Naive thymus-derived CD4-positive, alpha-beta T cell (primary cell): Measurements from ENCODE around the gene RUBCN. TPM values are rescaled to one million over a fixed set of nuclear protein-coding genes. Genes with fewer than 3 reads are reported as not detected.

Source experiments
- ATAC-seq: fragments of 150-1000 bp; cut with Tn5 transposase; 2 replicates; pipeline ENCODE4 v1.10.0; 2021; ENCODE audit warnings: mild to moderate bottlenecking, moderate library complexity
- CTCF ChIA-PET: fragments of 350-600 bp; sonication (Branson Sonifier 250); formaldehyde crosslinking; loops from one replicate; lab custom pipeline; 2021; ENCODE audit warnings: antibody characterized with exemption; lab: Charles Lee
- POLR2A ChIA-PET: fragments of 350-600 bp; sonication (Branson Sonifier 250); formaldehyde crosslinking; loops from one replicate; lab custom pipeline; 2021; ENCODE audit warnings: antibody characterized with exemption, inconsistent platforms; lab: Charles Lee
- DNase-seq, 9 donors: peaks; one replicate each; pipeline versions ENCODE4 v3.0.0 to v3.0.0-alpha.2; 2020 to 2022; ENCODE audit warnings: mixed read lengths in 1 of 9
- H3K27ac ChIP-seq: one replicate; pipeline ENCODE4 v1.7.0; 2013; ENCODE audit warnings: mild to moderate bottlenecking, low read depth, low read length, moderate library complexity
- H3K27me3 ChIP-seq, 2 donors: one replicate each; pipeline ENCODE4 v1.7.0; 2013; ENCODE audit warnings: low read length in 2 of 2, mild to moderate bottlenecking in 2 of 2, moderate library complexity in 2 of 2; ENCODE audit not compliant: control insufficient read depth in 2 of 2, insufficient read depth in 2 of 2
- H3K36me3 ChIP-seq, 3 experiments: 1 replicate in 2 of 3; 2 replicates in 1 of 3; pipeline ENCODE4 v1.7.0; 2013; ENCODE audit warnings: low read length in 3 of 3, mild to moderate bottlenecking in 3 of 3, moderate library complexity in 1 of 3; ENCODE audit not compliant: insufficient read depth in 3 of 3, control insufficient read depth in 2 of 3
- H3K4me1 ChIP-seq, 2 donors: one replicate each; pipeline ENCODE4 v1.7.0; 2013; ENCODE audit warnings: low read length in 2 of 2, mild to moderate bottlenecking in 2 of 2, moderate library complexity in 1 of 2; ENCODE audit not compliant: control insufficient read depth in 2 of 2, insufficient read depth in 2 of 2
- H3K4me3 ChIP-seq: 2 replicates; pipeline ENCODE4 v1.7.0; 2013; ENCODE audit warnings: mild to moderate bottlenecking, low read length
- H3K9me3 ChIP-seq, 3 experiments: 1 replicate in 2 of 3; 2 replicates in 1 of 3; pipeline ENCODE4 v1.7.0; 2013; ENCODE audit warnings: low read length in 3 of 3; ENCODE audit not compliant: control insufficient read depth in 2 of 3
- H3K27ac Mint-ChIP-seq, 9 donors: one replicate each; pipeline ENCODE4 v1.8.0; 2020 to 2022; ENCODE audit warnings: mixed read lengths in 9 of 9, mild to moderate bottlenecking in 8 of 9, moderate library complexity in 5 of 9, inconsistent platforms in 2 of 9
- H3K27me3 Mint-ChIP-seq, 5 donors: one replicate each; pipeline ENCODE4 v1.8.0; 2021 to 2022; ENCODE audit warnings: mixed read lengths in 5 of 5, mild to moderate bottlenecking in 1 of 5
- H3K36me3 Mint-ChIP-seq, 5 donors: one replicate each; pipeline ENCODE4 v1.8.0; 2020 to 2022; ENCODE audit warnings: mixed read lengths in 5 of 5, mild to moderate bottlenecking in 3 of 5, inconsistent platforms in 1 of 5
- H3K4me1 Mint-ChIP-seq, 7 donors: one replicate each; pipeline ENCODE4 v1.8.0; 2020 to 2022; ENCODE audit warnings: mixed read lengths in 7 of 7, mild to moderate bottlenecking in 3 of 7, inconsistent platforms in 1 of 7
- H3K4me3 Mint-ChIP-seq, 10 donors: one replicate each; pipeline ENCODE4 v1.8.0; 2020 to 2022; ENCODE audit warnings: mild to moderate bottlenecking in 10 of 10, mixed read lengths in 10 of 10, moderate library complexity in 6 of 10, inconsistent platforms in 2 of 10
- H3K9me3 Mint-ChIP-seq, 11 donors: one replicate each; pipeline ENCODE4 v1.8.0; 2020 to 2022; ENCODE audit warnings: mixed read lengths in 11 of 11, mild to moderate bottlenecking in 4 of 11, inconsistent platforms in 1 of 11, moderate library complexity in 1 of 11
- intact Hi-C, 2 donors: fragments of 100-400 bp; cut with micrococcal nuclease; formaldehyde crosslinking; loops; one replicate each; pipeline ENCODE4 v1.15.1; 2023
- polyA plus RNA-seq, 2 donors: library from polyadenylated mRNA; unstranded; fragments of 300-500 nt; fragmentation: Illumina TruSeq; gene quantifications; one replicate each; pipeline ENCODE4 v1.2.3, GENCODE V29; 2021
- total RNA-seq, 6 experiments: library from RNA in 5 of 6; stranded (reverse) in 5 of 6; gene quantifications; 1 replicate in 5 of 6; 2 replicates in 1 of 6; pipeline ENCODE4 v1.2.3 and lab custom pipeline; 2021 to 2026

RUBCN gene
- total and polyA plus RNA-seq, 7 experiments from 2014 or later = 23.2 to 61.7 (median 45.7) TPM

DNA sequence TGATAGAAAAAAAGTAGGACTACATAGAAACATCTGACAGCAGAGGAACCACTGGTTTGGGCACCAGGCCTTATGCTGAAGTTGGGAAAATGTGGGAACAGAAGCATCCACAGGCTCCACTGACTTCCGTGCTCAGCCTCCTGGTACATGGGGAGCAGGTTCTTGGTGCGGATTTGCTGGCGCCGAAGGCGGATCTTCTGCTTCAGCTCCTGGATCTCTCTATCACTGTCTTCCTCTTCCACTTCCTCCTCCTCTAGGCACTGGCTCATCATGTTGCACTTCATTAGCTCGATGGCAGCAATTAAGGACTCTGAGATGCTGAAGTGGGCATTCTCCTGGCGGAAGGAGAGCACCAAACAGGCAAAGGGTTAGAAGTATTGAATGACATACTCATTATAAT, 42.5 kb downstream of the RUBCN start:
- H3K9me3 Mint-ChIP-seq = no peaks in the 10 kb centered on the region
- intact Hi-C loops = no loop called here
- ChIA-PET CTCF (no interaction called here), POLR2A (no interaction called here)
- Histone ChIP-seq H3K27ac (no peak overlapping the region), H3K9me3 (no peaks in the 10 kb centered on the region), H3K36me3 (peaks cover 13 to 80% (median 15%) of the 10 kb centered on the region in 3 experiments), H3K4me1 (no peaks in the 10 kb centered on the region), H3K27me3 (no peaks in the 10 kb centered on the region), H3K4me3 (no peak overlapping the region)
- no peak overlapping the region for H3K27ac Mint-ChIP-seq
- H3K27me3 Mint-ChIP-seq = no peaks in the 10 kb centered on the region
- no peak overlapping the region for H3K4me3 Mint-ChIP-seq
- DNase-seq = no peak
- peaks cover 0 to 9% (median 0%) of the 10 kb centered on the region in 7 donors for H3K4me1 Mint-ChIP-seq
- no peak for ATAC-seq
- H3K36me3 Mint-ChIP-seq = peaks cover 39 to 71% (median 53%) of the 10 kb centered on the region in 5 donors

- ATAC-seq = no peak
- ChIA-PET CTCF (no interaction called here), POLR2A (interaction anchor here (1.0 kb wide), 1 partner anchor 20 kb away, joined by 3 read pairs; no protein-coding TSS in a partner anchor)
- Mint-ChIP-seq H3K36me3 (peaks cover 35 to 68% (median 47%) of the 10 kb centered on the region in 5 donors), H3K4me3 (no peak overlapping the region), H3K27me3 (no peaks in the 10 kb centered on the region), H3K27ac (peak overlapping the region in 2 of 9 donors; percentile 37 to 79), H3K9me3 (no peaks in the 10 kb centered on the region), H3K4me1 (peaks cover 0 to 9% (median 0%) of the 10 kb centered on the region in 7 donors)
- no peaks in the 10 kb centered on the region for H3K9me3 ChIP-seq
- H3K4me1 ChIP-seq = no peaks in the 10 kb centered on the region
- no peak for DNase-seq
- intact Hi-C loops = no loop called here
- no peak overlapping the region for H3K4me3 ChIP-seq
- no peak overlapping the region for H3K27ac ChIP-seq
- no peaks in the 10 kb centered on the region for H3K27me3 ChIP-seq
- peaks cover 13 to 78% (median 15%) of the 10 kb centered on the region in 3 experiments for H3K36me3 ChIP-seq
These were observed 44.1 kb downstream of the RUBCN start for GRCh38 chr3:197692641-197693040.

GRCh38 chr3:197690754-197691153, 46.0 kb downstream of the RUBCN start:
- no peaks in the 10 kb centered on the region for H3K4me1 ChIP-seq
- Mint-ChIP-seq H3K27ac (peak overlapping the region in 1 of 9 donors; percentile 6), H3K36me3 (peaks cover 21 to 67% (median 35%) of the 10 kb centered on the region in 5 donors), H3K9me3 (no peaks in the 10 kb centered on the region), H3K4me1 (peaks cover 0 to 9% (median 0%) of the 10 kb centered on the region in 7 donors), H3K4me3 (no peak overlapping the region), H3K27me3 (no peaks in the 10 kb centered on the region)
- no peaks in the 10 kb centered on the region for H3K9me3 ChIP-seq
- H3K27me3 ChIP-seq = no peaks in the 10 kb centered on the region
- H3K4me3 ChIP-seq = no peak overlapping the region
- intact Hi-C loops = no loop called here
- CTCF ChIA-PET = interaction anchor here (0.5 kb wide), 1 partner anchor 132 kb away, joined by 6 read pairs; no protein-coding TSS in a partner anchor
- no peak for ATAC-seq
- POLR2A ChIA-PET = no interaction called here
- H3K27ac ChIP-seq = no peak overlapping the region
- peaks cover 7 to 62% (median 11%) of the 10 kb centered on the region in 3 experiments for H3K36me3 ChIP-seq
- no peak for DNase-seq

DNA sequence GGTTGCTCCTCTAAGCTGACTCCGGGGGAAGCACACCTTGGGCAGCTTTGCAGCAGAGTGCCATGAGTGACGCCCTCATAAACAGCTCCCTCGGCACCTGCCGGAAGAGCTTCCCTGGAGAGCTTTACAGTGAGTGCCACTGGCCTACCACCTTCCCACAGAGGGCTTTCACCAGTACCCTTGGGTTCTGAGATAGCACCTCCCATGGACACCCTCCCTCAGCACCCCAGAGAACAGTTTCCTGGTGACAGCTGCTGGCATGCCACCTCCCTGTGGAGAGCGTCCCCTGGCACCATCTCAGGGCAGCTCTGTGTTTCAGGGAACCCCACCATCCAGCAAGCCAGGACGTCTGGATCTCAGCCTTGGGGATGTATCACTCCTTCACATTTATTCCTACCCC, 49.1 kb downstream of the RUBCN start:
- POLR2A ChIA-PET = interaction anchor here (0.6 kb wide), 1 partner anchor 458 kb away, joined by 3 read pairs; no protein-coding TSS in a partner anchor
- no peak for DNase-seq
- Histone ChIP-seq H3K27ac (no peak overlapping the region), H3K4me1 (no peaks in the 10 kb centered on the region), H3K4me3 (no peak overlapping the region), H3K9me3 (no peaks in the 10 kb centered on the region), H3K36me3 (peaks cover 6 to 49% (median 9%) of the 10 kb centered on the region in 3 experiments), H3K27me3 (no peaks in the 10 kb centered on the region)
- Mint-ChIP-seq H3K4me3 (no peak overlapping the region), H3K27me3 (no peaks in the 10 kb centered on the region), H3K9me3 (no peaks in the 10 kb centered on the region), H3K27ac (peak overlapping the region in 1 of 9 donors; percentile 33), H3K4me1 (peaks cover 0 to 2% (median 0%) of the 10 kb centered on the region in 7 donors), H3K36me3 (peaks cover 15 to 58% (median 23%) of the 10 kb centered on the region in 5 donors)
- ATAC-seq = no peak
- CTCF ChIA-PET = no interaction called here
- intact Hi-C loops = no loop called here

- POLR2A ChIA-PET = interaction anchor here (0.6 kb wide), 2 partner anchors 53 to 458 kb away, joined by 3 read pairs; no protein-coding TSS in a partner anchor
- intact Hi-C loops = no loop called here
- H3K9me3 ChIP-seq = no peaks in the 10 kb centered on the region
- H3K4me1 ChIP-seq = no peaks in the 10 kb centered on the region
- CTCF ChIA-PET = interaction anchor here (0.6 to 1.1 kb wide), 2 partner anchors 33 to 89 kb away, joined by 4 read pairs; no protein-coding TSS in a partner anchor
- ATAC-seq = no peak
- Mint-ChIP-seq H3K27me3 (no peaks in the 10 kb centered on the region), H3K4me1 (no peaks in the 10 kb centered on the region), H3K9me3 (no peaks in the 10 kb centered on the region), H3K27ac (no peak overlapping the region), H3K36me3 (peaks cover 17 to 58% (median 21%) of the 10 kb centered on the region in 5 donors), H3K4me3 (no peak overlapping the region)
- H3K4me3 ChIP-seq = no peak overlapping the region
- no peak overlapping the region for H3K27ac ChIP-seq
- H3K36me3 ChIP-seq = peaks cover 0 to 49% (median 3%) of the 10 kb centered on the region in 3 experiments
- DNase-seq = no peak
- H3K27me3 ChIP-seq = no peaks in the 10 kb centered on the region
These were observed 49.8 kb downstream of the RUBCN start for GRCh38 chr3:197686899-197687298.

- Mint-ChIP-seq H3K27me3 (no peaks in the 10 kb centered on the region), H3K4me1 (no peaks in the 10 kb centered on the region), H3K36me3 (peaks cover 16 to 56% (median 28%) of the 10 kb centered on the region in 5 donors), H3K4me3 (no peak overlapping the region), H3K9me3 (peaks cover 0 to 2% (median 0%) of the 10 kb centered on the region in 11 donors), H3K27ac (no peak overlapping the region)
- DNase-seq (no peak), ATAC-seq (no peak)
- H3K4me3 ChIP-seq = no peak overlapping the region
- no peaks in the 10 kb centered on the region for H3K9me3 ChIP-seq
- H3K27me3 ChIP-seq = no peaks in the 10 kb centered on the region
- POLR2A ChIA-PET = interaction anchor here (0.7 kb wide), 1 partner anchor 123 kb away, joined by 3 read pairs; no protein-coding TSS in a partner anchor
- peaks cover 0 to 46% (median 8%) of the 10 kb centered on the region in 3 experiments for H3K36me3 ChIP-seq
- CTCF ChIA-PET = interaction anchor here (0.7 kb wide), 1 partner anchor 16 kb away, joined by 3 read pairs; no protein-coding TSS in a partner anchor
- intact Hi-C loops = no loop called here
- H3K4me1 ChIP-seq = no peaks in the 10 kb centered on the region
- no peak overlapping the region for H3K27ac ChIP-seq
These were observed 51.2 kb downstream of the RUBCN start for GRCh38 chr3:197685546-197685945.
